ENCODE data around the gene PHEX.
A peak's percentile ranks its signal among the peaks of the same experiment; 100 is the strongest.

Gene PHEX

GRCh38 chrX:22163326-22163725 is 131.2 kb downstream of the PHEX start:
- no peak for FAIRE-seq

DNA sequence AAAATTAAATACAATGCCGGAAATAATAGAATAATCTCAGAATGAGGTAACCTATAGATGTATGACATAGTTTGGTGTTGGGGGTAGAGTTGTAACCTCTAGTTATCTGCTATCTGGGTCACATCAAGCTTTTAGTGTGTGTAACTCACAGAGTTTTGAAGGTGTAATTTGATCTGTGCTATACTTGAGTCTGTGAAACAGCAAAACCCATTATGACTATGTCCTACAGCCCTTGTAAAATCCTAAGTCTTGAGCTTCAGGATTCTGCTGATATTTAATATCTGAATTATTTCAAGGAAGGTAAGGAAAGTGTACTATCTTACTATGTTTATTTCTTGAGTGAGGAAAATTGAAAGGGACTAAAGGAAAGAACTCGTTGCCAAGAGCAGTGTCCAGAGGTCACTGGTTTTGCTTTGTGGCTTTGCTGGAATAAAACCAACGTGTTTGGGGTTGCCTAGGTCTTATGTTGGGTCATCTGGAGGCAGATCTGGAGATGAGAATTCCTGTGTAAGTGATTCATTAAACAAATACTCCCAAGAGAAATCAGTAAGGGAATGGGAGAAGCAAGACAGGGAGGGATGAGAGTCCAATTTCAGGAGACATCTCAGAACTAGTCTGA is 132.8 kb downstream of the PHEX start:
- FAIRE-seq = no peak

DNA sequence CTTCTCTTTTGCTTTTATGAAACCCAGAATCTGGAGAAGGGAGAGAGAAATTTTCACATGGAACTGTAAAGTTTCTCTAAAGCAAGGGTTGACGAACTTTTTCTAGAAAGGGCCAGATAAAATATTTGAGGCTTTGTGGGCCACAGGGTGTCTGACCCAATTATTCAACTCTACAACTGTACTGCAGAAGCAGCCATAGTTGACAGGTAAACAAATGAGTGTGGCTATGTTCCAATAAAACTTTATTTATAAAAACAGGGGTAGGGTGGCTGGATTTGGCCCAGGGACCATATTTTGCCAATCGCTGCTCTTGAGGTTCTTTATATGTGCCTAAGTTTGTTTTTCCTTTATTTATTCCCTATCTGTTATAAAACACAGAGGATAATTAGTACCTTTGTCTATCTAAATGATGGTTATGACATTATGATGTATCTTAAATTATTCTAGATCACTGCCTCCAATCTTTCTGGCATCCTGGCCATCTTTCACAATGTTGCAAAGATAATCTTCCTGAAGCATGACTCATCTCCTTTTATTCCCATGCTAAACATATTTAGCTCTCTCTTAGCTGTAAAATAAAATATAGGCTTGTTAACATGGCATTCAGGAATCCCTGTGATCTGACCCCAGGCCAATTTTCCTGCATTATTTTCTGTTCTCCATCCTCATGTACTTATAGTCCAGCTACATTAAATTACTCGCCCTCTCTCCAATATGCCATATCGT is 133.8 kb downstream of the PHEX start:
- FAIRE-seq = no peak

DNA sequence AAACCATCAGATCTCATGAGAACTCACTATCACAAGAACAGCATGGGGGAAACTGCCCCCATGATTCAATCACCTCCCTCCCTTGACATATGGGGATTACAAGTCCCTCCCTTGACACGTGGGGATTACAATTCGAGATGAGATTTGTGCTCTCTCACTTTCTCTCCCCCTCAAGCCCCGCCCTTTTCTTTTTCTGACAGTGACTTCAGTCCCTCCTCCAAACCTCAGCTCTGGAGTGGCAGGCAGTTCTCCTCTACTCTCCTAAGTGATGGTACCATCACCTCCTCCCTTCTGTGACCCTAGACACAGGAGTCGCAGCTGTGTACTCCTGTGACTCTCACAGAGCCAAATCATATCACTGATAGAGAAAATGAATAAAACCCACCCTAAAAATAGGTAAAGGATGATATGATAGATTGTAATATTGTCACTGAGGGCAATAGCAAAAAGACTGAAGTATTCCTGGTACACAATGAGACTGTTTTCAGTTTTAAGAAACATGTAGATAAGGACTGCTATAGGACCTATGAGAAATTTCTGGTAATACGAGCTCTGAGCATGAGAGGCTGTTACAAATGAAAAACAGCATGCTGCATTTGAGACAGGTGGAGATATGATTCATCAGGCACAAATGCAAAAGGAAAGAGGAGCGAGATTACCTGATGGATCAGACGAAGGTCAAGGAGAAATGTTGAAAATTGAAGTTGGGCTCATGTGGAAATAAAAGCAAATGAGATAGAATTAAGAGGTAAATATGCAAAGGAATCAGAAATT is 139.3 kb downstream of the PHEX start:
- FAIRE-seq = no peak

DNA sequence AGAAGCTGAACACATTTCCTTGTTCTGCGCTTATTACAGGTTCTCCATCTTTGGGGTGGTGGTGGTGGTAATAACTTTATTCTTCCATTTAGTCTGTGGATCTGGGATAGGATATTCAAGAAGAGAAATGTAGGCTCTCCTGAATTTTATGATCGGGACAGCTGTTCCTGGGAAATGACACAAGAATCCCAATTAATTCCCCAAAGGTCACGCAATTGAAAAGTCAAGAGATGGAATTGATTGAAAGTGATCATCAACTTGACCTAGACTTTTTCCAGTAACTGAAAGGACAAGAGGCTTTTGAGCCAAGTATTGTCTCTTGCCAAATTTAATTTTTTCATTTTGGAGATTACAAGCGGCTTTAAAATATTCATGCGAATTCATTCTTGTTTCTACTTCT is 141.8 kb downstream of the PHEX start:
- FAIRE-seq = no peak

DNA sequence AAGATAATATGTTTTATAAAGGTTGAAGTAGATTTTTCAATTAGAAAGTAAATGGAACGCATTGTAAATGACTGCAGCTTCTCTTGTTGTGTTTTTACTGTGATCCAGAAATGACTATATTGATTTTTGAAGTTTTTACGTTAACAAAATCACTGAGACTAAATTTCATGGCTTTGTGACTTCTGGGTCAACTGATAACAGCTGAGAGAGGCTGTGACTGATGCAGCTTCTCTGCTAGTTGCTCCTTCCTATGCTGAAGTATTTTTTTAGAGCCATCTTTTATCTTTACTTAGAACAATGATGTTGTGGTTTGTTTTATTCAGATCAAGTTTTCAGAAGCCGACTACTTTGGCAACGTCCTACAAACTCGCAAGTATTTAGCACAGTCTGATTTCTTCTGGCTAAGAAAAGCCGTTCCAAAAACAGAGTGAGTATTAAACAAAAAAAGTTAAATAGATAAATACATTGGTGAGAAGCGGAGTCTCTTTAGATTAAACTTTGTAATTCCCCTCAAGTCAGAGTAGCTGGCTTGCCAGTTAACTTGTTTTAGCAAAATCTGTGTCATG is 145.9 kb downstream of the PHEX start:
- no peak for FAIRE-seq

- FAIRE-seq = no peak
These were observed 152.0 kb downstream of the PHEX start for GRCh38 chrX:22184096-22184495.

DNA sequence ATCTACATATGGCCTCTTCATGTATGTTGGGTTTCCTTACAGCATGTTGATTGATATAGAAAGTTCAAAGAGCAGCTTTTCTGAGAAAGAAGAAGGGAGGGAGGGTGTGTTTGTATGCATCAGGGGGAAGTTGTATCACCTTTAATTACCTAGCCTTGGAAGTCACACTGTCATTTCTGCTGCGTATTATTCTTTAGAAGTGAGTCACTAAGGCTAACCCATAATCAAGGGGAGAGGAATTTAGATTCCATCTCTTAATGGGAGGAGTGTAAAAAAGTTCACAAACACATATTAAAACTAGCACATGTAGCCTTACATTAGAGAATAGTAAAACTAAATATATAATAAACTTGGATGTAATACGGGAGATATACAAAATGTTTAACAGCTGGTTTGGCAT is 154.0 kb downstream of the PHEX start:
- no peak for FAIRE-seq

DNA sequence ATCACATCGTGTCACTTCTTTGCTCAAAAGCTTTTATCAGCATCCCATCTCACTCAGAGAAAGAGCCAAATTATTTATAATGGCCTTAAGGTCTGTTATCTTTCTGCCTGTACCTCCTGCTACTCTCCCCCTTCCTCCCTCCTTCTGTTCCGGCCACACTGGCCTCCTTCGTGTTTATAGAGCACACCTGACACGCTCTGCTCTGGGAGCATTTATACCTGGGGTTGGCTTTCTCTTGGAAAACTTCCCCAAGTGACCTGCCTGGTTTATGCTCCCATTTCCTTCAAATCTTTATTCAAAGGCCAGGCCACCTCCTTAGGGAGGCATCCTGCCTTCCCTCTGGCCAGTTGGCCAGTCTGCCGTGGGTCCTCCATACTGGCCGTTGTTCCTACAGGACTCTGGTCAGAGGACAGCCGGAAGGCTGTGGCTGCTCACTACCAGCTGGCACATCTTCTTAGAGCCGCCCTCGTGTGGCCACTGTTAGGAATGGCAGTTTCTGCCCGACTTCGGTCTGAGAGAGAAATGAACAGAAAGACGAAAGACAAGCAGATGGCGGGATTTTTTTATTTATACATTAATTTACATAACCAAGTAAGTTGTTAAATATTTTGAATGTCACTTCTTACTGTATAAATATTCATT is 160.4 kb downstream of the PHEX start:
- peak; percentile 78 for FAIRE-seq

DNA sequence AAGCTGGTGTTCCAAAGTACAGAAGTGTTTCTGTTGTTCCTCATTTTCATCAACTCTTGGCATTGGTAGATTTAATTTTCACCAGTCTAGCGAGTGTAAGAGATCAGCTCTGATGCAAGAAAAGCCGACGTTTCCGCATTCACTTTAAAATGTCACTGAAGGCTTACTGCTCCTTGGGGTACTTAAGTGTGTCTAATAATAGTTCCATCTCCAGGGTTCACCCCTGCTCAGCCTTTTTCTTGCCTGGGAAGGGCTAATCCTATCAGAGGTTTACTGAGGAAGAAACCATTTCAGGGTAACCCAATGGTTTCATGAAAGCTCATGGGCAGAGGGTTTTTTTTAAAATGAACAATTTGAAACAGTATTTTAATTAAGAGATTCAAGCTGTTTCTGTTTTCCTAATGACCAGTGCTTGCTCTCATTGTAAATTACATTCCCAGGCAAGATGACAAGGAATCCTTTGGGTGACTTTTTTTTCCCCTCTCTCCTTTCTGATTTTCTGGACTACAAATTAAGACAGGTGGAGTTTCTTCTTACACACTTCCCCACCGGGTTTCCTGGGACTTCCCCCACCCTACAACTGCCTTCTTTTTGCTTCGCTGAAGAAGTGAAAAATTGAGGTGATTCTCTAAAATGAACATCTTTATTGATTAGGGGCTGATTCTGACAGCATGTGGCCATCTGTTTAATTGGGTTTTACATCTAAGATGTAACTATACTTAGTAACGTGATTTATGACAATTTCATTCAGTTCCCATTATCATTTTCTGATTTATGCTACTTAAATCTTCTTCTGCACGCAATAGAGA is 161.9 kb downstream of the PHEX start:
- FAIRE-seq = no peak

DNA sequence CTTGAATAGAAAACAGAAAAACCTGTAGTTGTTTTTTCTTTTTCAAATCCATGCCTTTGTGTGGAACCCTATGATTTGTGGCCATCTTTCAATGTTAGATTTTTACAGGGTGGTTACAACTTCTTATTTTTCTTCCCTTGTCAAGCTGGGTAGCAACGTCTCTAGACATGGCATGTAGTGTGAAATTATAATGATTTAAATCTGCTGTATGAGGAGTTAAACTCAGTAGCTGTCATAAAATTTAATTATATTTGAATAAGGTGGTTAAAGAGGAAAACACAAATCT is 162.5 kb downstream of the PHEX start:
- no peak for FAIRE-seq

DNA sequence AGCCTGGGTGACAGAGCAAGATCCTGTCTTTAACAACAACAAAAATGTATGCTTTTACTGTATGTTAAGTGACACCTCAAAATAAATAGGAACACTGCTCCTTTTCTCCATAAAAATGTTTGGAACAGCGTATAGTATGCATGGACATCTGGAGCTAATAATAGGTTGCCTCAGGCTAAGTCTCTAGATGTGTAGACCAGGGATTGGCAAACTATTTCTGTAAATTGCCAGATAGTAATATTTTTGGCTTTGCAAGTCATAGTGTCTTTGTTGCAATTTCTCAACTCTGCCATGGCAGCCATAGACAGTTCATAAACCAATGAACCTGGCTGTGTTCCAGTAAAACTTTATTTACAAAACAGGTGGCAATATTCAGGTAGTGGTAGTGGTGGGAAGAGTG is 164.0 kb downstream of the PHEX start:
- no peak for FAIRE-seq

DNA sequence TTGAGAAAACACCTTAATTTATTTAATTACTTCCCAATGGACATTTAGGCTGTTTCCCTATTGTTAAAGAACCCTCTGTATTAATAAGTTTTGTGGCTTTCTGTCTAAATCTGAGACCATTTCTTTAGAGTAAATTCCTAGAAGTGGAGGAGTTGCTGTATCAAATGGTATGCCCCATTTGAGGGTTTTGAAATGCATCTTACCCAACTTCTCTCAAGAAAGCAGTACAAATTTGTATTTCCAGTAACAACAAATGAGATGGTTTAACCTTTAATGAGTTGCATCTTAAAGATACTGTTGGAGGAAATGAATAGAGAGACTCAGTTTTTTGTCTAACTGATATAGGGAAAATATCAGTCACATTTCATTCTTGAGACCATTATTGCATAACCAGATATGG is 170.1 kb downstream of the PHEX start:
- FAIRE-seq = no peak

GRCh38 chrX:22203186-22203585 is 171.1 kb downstream of the PHEX start:
- FAIRE-seq = no peak

DNA sequence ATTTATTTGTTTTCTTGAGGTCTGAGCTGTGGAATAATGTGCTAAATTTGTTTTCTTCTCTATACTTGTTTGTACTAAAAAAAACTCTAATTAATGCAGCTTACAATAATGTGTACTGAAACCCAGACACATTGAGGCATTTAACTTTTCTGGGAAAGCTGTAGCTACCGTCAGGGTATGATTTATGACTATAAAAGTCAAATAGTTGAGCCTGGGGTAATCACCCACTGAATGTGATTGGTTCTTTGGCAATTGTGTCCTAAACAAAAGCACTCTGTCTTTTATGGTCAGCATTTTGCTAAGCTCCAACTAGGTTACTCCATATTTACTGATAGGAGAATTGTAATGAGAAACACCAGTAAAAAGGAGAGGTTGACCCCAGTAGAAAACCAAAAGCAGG is 174.7 kb downstream of the PHEX start:
- FAIRE-seq = no peak

GRCh38 chrX:22220941-22221340 is 188.8 kb downstream of the PHEX start:
- no peak for FAIRE-seq

DNA sequence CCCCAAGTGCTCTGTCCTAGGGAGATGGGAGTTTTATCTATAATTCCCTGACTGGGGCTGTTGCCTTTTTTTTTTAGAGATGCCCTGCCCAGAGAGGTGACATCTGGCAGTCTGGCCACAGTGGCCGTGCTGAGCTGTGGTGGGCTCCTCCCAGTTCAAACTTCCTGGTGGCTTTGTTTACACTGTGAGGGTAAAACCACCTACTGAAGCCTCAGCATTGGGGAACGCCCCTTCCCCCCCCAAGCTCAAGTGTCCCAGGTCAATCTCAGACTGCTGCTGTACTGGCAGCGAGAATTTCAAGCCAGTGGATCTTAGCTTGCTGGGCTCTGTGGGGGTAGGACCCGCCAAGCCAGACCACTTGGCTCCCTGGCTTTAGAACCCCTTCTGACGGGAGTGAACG is 202.3 kb downstream of the PHEX start:
- no peak for FAIRE-seq

DNA sequence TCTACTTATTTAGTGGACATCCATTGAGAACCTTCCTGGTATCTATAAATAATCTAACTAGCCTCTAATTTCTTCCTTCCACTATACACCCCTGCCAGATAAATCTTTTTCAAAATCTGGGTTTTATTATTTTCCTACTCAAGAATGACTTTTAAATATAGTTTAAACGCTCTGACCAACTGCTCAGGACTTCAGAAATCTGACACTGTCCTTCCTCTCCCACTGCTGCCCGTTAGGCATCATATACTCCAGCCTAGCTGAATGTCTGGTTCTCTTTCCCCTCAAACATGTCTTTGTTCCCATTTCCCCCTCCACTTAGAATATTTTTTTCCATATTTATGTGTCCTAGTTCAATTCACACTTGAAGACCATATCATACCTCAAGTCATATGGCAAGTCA is 205.4 kb downstream of the PHEX start:
- FAIRE-seq = no peak

DNA sequence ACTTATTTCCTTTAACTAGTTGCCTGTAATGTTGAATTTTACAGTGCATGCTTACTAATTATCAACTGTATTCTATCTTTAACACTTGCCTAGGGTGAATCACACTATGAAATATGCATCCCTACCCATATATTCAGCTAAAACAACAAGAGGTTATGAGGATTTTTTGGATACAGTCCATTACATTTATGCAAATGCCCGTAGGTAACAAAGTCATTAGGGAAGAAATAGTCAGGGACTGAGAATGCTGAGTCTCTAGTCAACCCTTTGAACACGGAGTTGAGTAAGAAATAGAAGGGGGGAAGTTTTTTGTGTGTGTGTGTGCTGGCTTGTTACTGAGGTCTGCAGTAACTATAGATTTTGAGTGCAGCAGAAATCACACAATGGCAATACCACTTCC is 214.5 kb downstream of the PHEX start:
- no peak for FAIRE-seq

GRCh38 chrX:22247169-22247568 is 215.0 kb downstream of the PHEX start:
- no peak for FAIRE-seq

GRCh38 chrX:22248401-22248800 is 216.3 kb downstream of the PHEX start:
- no peak for FAIRE-seq

DNA sequence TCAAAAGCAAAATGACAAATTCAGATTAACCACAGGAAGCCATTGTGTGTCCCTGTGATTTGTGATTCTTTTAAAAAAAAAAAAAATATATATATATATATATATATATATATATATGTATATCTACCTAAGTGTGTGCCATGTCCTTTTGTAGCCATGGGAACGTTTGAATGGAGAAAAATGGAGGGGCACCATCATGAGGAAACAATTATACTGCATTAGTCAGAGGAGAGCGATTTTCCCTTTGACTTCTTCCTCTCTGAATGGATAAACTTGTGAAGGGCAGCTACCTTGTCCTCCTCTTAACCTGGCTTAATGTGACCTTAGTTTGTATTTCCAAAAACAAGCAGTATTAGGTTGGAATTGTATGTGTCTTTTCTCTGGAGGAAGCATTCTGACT is 217.2 kb downstream of the PHEX start:
- no peak for FAIRE-seq

DNA sequence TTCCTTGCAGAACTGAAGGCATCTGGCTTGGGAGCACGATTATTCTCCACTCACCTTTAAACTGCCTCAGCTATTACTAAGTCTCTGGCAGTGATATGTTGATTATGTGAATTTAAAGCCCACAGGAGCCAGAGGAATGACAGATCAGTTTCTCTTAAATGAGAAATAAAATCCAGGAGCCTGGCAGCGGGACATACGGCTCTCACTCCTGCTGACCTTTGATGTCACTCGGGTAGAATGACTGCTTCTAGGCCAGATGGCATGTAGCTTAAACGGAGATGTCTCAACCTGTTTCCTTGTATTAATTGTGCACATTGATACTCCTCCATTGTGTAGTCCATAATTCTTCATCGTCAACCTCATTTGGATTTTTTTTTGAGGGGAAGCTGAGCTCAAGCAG is 236.6 kb downstream of the PHEX start:
- no peak for FAIRE-seq
